Mucosa of rectum (tissue), 2 donors: ENCODE results near the gene LONP2.

Experiments used
- H3K27ac ChIP-seq, 2 donors: one replicate each; pipeline ENCODE4 v1.7.0; 2013; ENCODE audit warnings: inconsistent platforms in 2 of 2, low read depth in 2 of 2, low read length in 2 of 2
- H3K27me3 ChIP-seq, 2 donors: one replicate each; pipeline ENCODE4 v1.7.0; 2013; ENCODE audit warnings: low read length in 2 of 2; ENCODE audit not compliant: control insufficient read depth in 2 of 2, insufficient read depth in 2 of 2
- H3K36me3 ChIP-seq, 2 donors: one replicate each; pipeline ENCODE4 v1.7.0; 2013; ENCODE audit warnings: low read length in 2 of 2; ENCODE audit not compliant: control insufficient read depth in 2 of 2, insufficient read depth in 2 of 2
- H3K4me1 ChIP-seq, 2 donors: one replicate each; pipeline ENCODE4 v1.7.0; 2013; ENCODE audit warnings: low read length in 2 of 2, mild to moderate bottlenecking in 1 of 2; ENCODE audit not compliant: control insufficient read depth in 2 of 2, insufficient read depth in 2 of 2
- H3K4me3 ChIP-seq, 2 donors: one replicate each; pipeline ENCODE4 v1.7.0; 2013; ENCODE audit warnings: low read length in 2 of 2
- H3K9ac ChIP-seq, 2 donors: one replicate each; pipeline ENCODE4 v1.7.0; 2013; ENCODE audit warnings: low read length in 2 of 2, low read depth in 1 of 2, mild to moderate bottlenecking in 1 of 2
- H3K9me3 ChIP-seq, 2 donors: one replicate each; pipeline ENCODE4 v1.7.0; 2013; ENCODE audit warnings: low read length in 2 of 2; ENCODE audit not compliant: control insufficient read depth in 2 of 2
- donor health status: healthy.
- donor health status: Normal muscosa, but diverticular disease.

LONP2 gene

DNA sequence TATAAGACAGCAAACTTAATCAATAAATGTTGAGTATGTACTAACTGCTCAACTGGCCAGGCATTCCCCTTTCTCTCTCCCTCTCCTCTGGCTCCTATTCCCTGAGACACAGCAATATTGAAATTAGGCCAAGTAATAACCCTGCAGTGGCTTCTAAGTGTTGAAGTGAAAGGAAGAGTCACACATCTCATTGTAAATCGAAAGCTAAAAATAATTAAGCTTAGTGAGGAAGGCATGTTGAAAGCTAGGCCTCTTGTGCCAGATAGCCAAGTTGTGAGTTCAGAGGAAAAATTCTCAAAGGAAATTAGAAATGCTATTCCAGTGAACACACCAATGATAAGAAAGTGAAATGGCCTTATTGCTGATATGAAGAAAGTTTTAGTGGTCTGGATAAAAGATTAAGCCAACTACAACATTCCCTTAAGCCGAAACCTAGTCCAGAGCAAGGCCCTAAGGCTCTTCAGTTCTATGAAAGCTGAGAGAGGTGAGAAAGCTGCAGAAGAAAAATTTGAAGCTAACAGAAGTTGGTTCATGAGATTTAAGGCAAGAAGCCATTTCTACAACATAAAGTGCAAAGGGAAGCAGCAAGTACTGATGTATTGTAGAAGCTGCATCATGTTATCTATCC is 38.6 kb downstream of the LONP2 start:
- peaks cover 13 to 25% of the 10 kb centered on the region in 2 donors for H3K36me3 ChIP-seq
- no peak overlapping the region for H3K27ac ChIP-seq
- H3K9me3 ChIP-seq = no peaks in the 10 kb centered on the region
- H3K9ac ChIP-seq = no peak overlapping the region
- no peak overlapping the region for H3K4me3 ChIP-seq
- no peaks in the 10 kb centered on the region for H3K4me1 ChIP-seq
- H3K27me3 ChIP-seq = no peaks in the 10 kb centered on the region

DNA sequence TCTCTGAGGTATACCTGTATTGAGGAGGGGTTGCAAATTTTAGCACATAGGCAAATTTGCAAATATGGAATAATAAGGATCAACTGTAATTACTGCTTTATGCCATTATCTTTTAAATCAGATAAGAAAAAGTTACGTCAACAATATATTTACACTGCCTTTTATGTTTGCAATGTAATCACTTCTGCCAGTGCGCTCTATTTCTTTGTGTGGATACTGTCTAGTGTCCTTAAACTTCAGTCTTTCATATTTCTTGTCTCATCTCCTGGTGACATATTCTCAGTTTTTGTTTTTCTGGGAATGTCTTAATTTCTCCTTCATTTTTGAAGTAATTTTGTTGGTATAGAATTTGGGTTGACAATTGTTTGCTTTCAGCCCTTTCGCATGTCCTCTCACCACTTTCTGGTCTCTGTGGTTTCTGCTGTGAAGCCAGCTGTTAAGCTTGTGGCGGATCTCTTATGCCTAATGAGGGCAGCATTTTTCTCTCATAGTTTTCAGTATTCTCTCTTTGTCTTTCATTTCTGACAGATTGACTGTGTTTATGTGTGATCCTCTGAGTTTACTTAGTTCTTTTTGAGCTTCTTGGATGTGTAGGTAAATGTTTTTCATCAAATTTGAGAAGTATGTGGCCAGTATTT is 40.8 kb downstream of the LONP2 start:
- H3K27ac ChIP-seq = no peak overlapping the region

DNA sequence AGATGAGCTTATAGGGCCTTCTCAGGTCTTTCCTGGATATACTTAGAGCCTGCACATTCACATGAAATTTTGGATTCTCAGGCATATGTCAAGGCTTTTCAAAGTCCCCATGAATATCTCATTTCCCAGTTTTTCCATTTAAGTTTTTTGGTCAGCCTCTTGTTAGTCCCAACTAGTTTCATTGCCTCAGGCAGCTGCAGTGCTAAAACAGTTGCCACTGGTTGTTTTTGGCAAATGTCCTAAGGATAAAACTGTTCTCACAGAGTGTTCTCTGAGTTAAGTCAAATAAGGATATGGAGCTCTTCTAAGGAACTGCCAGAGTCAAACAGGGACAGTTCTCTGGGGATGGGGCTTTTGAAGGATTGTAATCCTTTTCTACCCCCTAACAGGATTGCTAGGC is 43.1 kb downstream of the LONP2 start:
- Histone ChIP-seq H3K4me1 (no peaks in the 10 kb centered on the region), H3K27me3 (no peaks in the 10 kb centered on the region), H3K9me3 (no peaks in the 10 kb centered on the region), H3K4me3 (no peak overlapping the region), H3K9ac (no peak overlapping the region), H3K27ac (no peak overlapping the region), H3K36me3 (peaks cover 15 to 30% of the 10 kb centered on the region in 2 donors)

More for the DNA sequence above, 40.8 kb downstream of the LONP2 start:
- Histone ChIP-seq H3K9me3 (no peaks in the 10 kb centered on the region), H3K4me3 (no peak overlapping the region), H3K9ac (no peak overlapping the region), H3K27me3 (no peaks in the 10 kb centered on the region), H3K4me1 (no peaks in the 10 kb centered on the region), H3K36me3 (peaks cover 12 to 20% of the 10 kb centered on the region in 2 donors)

DNA sequence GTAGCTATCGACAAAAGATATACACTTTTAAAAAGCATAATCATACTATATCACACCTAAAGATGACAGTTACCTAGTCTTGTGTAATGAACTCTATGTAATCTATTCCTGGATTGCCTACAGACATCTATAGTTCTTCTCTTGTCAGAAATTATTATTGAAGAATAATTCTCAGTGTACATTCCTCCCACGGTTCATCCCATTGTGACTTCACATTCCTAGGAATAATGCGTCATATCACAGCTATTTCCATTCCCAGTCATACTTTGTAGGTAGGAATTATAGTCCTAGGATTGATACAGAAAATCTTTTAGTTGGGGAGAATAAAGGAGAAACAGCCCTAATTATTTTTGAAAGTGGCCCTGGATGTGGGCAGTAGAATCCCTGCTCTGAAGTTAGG is 47.2 kb downstream of the LONP2 start:
- H3K27ac ChIP-seq = no peak overlapping the region
- H3K4me3 ChIP-seq = no peak overlapping the region
- peaks cover 18 to 31% of the 10 kb centered on the region in 2 donors for H3K36me3 ChIP-seq

DNA sequence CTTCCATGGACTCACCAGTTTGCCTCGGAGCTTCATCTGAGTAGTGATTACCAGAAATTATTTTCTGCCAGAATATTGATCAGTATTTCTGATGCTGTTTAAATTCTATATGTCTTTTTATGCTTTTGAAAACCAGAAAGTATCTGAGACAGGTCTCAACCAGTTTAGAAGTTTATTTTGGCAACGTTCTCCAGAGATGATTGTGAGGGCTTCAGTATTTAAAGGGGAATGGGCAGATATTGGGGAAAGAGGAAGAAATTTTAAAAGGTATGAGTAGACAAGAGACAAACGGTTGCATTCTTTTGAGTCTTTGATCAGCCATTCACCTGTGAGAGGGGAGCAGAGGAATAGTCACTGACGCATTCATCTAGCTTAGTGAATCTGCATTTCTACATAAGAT is 47.7 kb downstream of the LONP2 start:
- H3K9ac ChIP-seq = no peak overlapping the region
- H3K27ac ChIP-seq = no peak overlapping the region
- no peak overlapping the region for H3K4me3 ChIP-seq
- peaks cover 0 to 5% of the 10 kb centered on the region in 2 donors for H3K4me1 ChIP-seq
- no peaks in the 10 kb centered on the region for H3K9me3 ChIP-seq
- no peaks in the 10 kb centered on the region for H3K27me3 ChIP-seq
- peaks cover 16 to 27% of the 10 kb centered on the region in 2 donors for H3K36me3 ChIP-seq

More for the DNA sequence above, 47.2 kb downstream of the LONP2 start:
- peaks cover 0 to 5% of the 10 kb centered on the region in 2 donors for H3K4me1 ChIP-seq
- no peaks in the 10 kb centered on the region for H3K27me3 ChIP-seq
- H3K9ac ChIP-seq = no peak overlapping the region
- H3K9me3 ChIP-seq = no peaks in the 10 kb centered on the region

DNA sequence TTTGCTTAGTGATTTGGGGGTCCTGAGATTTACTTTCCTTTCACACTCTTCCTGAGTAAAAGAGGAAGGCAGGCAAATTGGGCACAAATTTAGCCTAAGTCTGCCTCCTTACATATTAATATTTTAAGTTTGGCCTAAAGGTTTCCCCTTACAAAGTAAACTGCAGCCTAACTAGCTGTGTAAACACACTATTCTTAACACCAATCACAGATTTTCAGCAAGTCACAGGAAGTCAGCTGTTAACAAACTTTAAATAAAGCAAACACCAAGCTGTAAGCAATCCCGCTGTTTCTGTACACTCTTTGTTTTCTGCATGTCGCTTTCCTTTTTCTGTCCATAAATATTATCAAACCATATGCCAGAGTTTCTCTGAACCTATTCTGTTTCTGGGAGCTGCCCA is 48.4 kb downstream of the LONP2 start:
- peaks cover 12 to 21% of the 10 kb centered on the region in 2 donors for H3K36me3 ChIP-seq
- H3K27ac ChIP-seq = no peak overlapping the region

DNA sequence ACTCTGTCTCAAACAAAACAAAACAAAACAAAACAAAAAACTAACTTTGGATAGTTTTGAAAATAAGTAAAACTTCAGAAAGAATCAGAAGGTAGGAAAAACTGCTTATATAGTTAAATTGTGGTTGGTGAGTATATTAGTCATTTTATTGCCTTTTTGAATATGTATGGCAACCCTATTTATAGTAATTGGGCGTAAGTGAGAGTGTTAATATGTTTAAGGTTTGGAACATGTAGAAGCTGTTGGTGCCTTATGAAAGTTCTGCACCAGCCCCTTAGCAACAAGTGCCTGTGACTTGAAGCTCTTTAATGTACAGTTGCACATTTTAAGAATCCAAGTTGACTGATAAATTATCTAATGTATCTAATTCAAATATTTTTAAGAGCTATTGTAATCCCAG is 50.6 kb downstream of the LONP2 start:
- Histone ChIP-seq H3K9ac (no peak overlapping the region), H3K4me3 (no peak overlapping the region), H3K36me3 (peaks cover 15 to 27% of the 10 kb centered on the region in 2 donors), H3K9me3 (no peaks in the 10 kb centered on the region), H3K27ac (no peak overlapping the region), H3K27me3 (no peaks in the 10 kb centered on the region), H3K4me1 (peaks cover 0 to 5% of the 10 kb centered on the region in 2 donors)

More for the DNA sequence above, 48.4 kb downstream of the LONP2 start:
- H3K9me3 ChIP-seq = no peaks in the 10 kb centered on the region
- peaks cover 0 to 5% of the 10 kb centered on the region in 2 donors for H3K4me1 ChIP-seq
- H3K27me3 ChIP-seq = no peaks in the 10 kb centered on the region
- no peak overlapping the region for H3K4me3 ChIP-seq
- H3K9ac ChIP-seq = no peak overlapping the region

DNA sequence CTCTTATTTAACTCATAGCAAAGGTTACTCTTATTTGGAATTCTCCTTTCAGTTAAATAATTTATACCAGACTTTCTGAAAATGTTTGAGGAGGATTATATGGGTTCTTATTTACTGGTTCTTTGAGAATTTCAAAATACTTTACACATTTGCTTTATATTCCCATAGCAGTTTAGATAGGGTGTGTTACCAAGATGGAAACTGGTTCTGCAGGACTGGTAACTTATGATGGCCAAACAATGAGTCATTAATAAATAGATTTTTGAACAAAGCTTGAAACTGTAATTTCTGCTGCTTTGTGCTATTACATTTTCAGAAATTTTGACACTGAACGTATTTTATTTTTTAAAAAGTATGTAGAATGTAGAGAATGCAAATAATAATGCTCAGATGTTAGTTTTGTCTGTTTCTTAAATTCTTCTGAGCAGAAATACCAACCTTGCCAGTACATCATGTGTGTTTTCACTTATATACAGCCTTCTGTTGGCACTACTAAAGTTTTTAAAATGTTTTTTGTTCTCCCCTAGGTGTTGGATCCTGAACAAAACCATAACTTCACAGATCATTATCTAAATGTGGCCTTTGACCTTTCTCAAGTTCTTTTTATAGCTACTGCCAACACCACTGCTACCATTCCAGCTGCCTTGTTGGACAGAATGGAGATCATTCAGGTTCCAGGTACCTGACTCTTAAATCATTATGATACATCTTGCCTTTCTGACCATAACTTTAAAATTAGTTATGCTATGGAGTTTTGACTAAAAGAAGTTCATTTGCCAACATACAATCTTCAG is 51.6 kb downstream of the LONP2 start:
- H3K9ac ChIP-seq = no peak overlapping the region
- H3K36me3 ChIP-seq = peaks cover 14 to 24% of the 10 kb centered on the region in 2 donors
- peaks cover 0 to 5% of the 10 kb centered on the region in 2 donors for H3K4me1 ChIP-seq
- H3K9me3 ChIP-seq = no peaks in the 10 kb centered on the region
- H3K27me3 ChIP-seq = no peaks in the 10 kb centered on the region
- H3K27ac ChIP-seq = no peak overlapping the region
- H3K4me3 ChIP-seq = no peak overlapping the region

DNA sequence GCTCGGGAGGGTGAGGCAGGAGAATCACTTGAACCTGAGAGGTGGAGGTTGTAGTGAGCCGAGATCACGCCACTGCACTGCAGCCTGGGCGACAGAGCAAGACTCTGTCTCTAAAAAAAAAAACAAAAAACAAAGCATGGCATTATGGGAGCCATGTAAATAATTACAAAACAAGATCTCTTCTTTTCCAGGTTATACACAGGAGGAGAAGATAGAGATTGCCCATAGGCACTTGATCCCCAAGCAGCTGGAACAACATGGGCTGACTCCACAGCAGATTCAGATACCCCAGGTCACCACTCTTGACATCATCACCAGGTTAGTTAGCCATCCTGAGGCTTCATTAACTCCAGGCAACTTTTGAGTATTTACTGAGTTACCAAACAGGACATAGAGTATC is 55.4 kb downstream of the LONP2 start:
- H3K36me3 ChIP-seq = peaks cover 31 to 37% of the 10 kb centered on the region in 2 donors
- no peaks in the 10 kb centered on the region for H3K27me3 ChIP-seq
- no peak overlapping the region for H3K9ac ChIP-seq
- H3K27ac ChIP-seq = no peak overlapping the region
- H3K4me3 ChIP-seq = no peak overlapping the region
- H3K9me3 ChIP-seq = no peaks in the 10 kb centered on the region
- peaks cover 0 to 5% of the 10 kb centered on the region in 2 donors for H3K4me1 ChIP-seq

DNA sequence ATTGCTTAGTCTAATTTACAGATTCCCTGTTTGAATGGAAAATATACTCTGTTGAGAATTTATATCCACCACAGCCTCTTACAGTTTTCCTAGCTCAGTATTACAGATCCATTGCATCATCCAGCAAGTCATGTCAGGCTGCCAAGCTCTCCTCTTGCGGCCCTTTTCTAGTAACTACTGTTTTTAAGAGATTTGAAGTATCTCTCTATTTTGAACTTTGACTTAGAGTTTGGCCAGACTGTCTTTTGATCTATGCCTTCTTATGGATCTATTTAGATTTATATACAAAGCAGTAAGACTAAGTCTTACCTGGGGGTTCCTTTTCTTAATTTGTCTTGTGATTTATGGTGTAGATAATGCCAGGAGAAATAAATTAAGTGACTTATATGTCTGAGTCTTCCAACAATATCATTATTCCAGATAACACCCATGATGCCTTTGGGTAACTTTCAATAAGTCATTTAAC is 56.3 kb downstream of the LONP2 start:
- Histone ChIP-seq H3K9ac (no peak overlapping the region), H3K36me3 (peaks cover 34 to 41% of the 10 kb centered on the region in 2 donors), H3K4me1 (peaks cover 0 to 5% of the 10 kb centered on the region in 2 donors), H3K9me3 (no peaks in the 10 kb centered on the region), H3K27ac (no peak overlapping the region), H3K4me3 (no peak overlapping the region), H3K27me3 (no peaks in the 10 kb centered on the region)
